ENCODE measurements around the gene SIRPG.

GRCh38 chr20:1651268-1652058 is 6.1 kb downstream of the SIRPG start:
- no peak for TF ChIP-seq CTCF (IDR thresholded peaks at IDR 0.05 in 4 of 5, conservative IDR thresholded peaks at IDR 0.05 in 1 of 5)
- TF ChIP-seq POLR2A (IDR thresholded peaks at IDR 0.05) = no peak

All from gastrocnemius medialis (tissue), 4 donors.